Activated CD4-positive, alpha-beta T cell treated with anti-CD3 and anti-CD28 coated beads, Interleukin-2, amount 10 ng/mL, durations not matched to agents 7 days and 5 days (primary cell): Measurements from ENCODE around the gene ADAMTS2. TPM values are rescaled to one million over a fixed set of nuclear protein-coding genes. Genes with fewer than 3 reads are reported as not detected.

ENCODE experiments used
- CTCF ChIA-PET: fragments of 350-600 bp; sonication (Branson Sonifier 250); formaldehyde crosslinking; loops from one replicate; lab custom pipeline; 2021; ENCODE audit warnings: antibody characterized with exemption; lab: Charles Lee
- POLR2A ChIA-PET: fragments of 350-600 bp; sonication (Branson Sonifier 250); formaldehyde crosslinking; loops from one replicate; lab custom pipeline; 2021; ENCODE audit warnings: antibody characterized with exemption; lab: Charles Lee
- DNase-seq: peaks from one replicate; pipeline ENCODE4 v3.0.0-alpha.2; 2020
- H3K27ac Mint-ChIP-seq: one replicate; pipeline ENCODE4 v1.8.0; 2021; ENCODE audit warnings: mild to moderate bottlenecking, moderate library complexity, mixed read lengths
- H3K27me3 Mint-ChIP-seq: one replicate; pipeline ENCODE4 v1.8.0; 2021; ENCODE audit warnings: mixed read lengths
- H3K36me3 Mint-ChIP-seq: one replicate; pipeline ENCODE4 v1.8.0; 2021; ENCODE audit warnings: low read depth, mixed read lengths
- H3K4me1 Mint-ChIP-seq: one replicate; pipeline ENCODE4 v1.8.0; 2021; ENCODE audit warnings: mixed read lengths
- H3K4me3 Mint-ChIP-seq: one replicate; pipeline ENCODE4 v1.8.0; 2021; ENCODE audit warnings: mild to moderate bottlenecking, moderate library complexity, mixed read lengths
- H3K9me3 Mint-ChIP-seq: one replicate; pipeline ENCODE4 v1.8.0; 2021; ENCODE audit warnings: mixed read lengths
- total RNA-seq, 2 experiments: library from RNA; stranded (reverse); gene quantifications; one replicate each; pipeline ENCODE4 v1.2.3, GENCODE V29; 2021

The ADAMTS2 gene
- total RNA-seq, 2 experiments from 2014 or later = not detected

DNA sequence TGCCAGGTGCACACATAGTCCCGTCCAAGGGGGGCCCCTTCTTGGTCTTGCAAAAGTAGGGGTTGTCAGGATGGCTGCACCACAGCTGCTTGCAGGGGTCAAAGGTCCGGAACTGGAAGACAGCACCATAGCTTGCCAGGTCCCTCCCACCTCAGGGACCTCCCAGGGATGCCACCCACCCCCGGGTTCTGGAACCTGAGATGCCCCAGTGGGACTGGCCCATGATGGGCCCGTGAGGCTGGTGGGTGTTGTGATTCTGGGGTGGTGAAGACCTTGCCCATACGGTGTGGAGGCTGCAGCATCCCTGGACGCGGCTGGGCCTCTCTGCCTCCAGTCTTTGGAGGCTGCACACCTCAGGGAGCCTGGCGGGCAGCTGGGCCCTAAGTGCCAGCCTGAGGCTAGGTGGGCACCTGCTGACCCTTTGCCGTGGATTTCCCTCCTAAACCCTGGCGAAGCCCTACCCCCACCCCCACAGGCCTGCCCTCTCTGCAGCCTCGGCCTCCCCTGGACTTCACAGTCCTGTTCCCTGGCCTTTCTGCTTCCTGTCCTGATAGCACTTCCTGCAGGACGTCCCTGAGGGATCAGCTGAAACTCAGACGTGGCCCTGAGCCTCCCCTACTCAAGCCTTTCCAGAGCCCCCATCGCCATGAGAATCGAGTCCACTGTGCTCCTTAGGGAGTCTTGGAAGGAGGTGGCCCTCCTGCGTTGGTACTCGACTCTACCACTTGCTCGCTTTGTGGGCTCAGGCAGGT is 192.9 kb downstream of the ADAMTS2 start:
- H3K27me3 Mint-ChIP-seq = no peaks in the 10 kb centered on the region
- H3K4me1 Mint-ChIP-seq = no peaks in the 10 kb centered on the region
- no peak overlapping the region for H3K4me3 Mint-ChIP-seq
- ChIA-PET CTCF (no interaction called here), POLR2A (no interaction called here)
- H3K36me3 Mint-ChIP-seq = no peaks in the 10 kb centered on the region
- H3K9me3 Mint-ChIP-seq = peaks cover 2% of the 10 kb centered on the region
- H3K27ac Mint-ChIP-seq = no peak overlapping the region
- no peak for DNase-seq

DNA sequence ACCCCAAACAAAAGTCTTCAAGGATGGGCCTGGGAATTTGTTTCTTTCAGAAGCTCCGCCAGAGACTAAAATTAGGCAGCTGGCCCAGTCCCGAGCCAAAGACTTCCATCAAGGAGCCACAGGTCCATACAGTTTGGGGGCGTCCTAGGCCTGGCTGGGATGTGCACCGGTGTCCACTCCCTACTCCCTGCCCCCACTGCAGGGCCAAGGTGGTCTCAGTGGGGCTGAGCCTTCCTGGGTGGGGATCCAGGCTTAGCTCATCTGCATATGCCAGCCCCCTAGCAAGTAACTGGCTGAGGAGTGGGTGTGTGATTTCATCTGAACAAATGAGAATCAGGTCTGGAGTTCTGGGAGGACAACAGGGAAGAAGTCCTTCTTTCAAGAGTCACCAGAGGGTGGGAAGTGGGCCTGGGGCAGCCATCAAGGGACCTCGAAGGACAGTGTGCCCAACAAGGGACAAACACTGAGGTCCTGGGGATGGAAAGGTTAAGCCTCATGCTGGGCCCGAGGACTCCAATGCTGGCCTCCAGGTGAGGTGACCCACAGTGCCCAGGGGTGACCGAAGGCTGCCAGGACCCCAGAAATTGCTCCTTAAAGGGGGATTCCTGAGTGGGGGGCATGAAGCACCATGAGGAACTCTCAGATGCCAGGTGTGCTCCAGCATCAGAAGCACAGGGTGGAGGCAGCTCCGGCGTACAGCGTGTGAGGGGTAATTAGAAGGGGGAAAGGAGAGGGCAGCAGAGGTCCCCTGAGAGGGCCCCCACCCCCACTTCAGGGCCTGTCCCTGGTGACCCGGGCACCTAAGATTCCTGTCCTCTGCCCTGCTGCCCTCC is 193.8 kb downstream of the ADAMTS2 start:
- H3K9me3 Mint-ChIP-seq = peaks cover 2% of the 10 kb centered on the region
- no peaks in the 10 kb centered on the region for H3K36me3 Mint-ChIP-seq
- no peaks in the 10 kb centered on the region for H3K27me3 Mint-ChIP-seq
- no peak for DNase-seq
- H3K4me3 Mint-ChIP-seq = no peak overlapping the region
- no peaks in the 10 kb centered on the region for H3K4me1 Mint-ChIP-seq
- ChIA-PET CTCF (no interaction called here), POLR2A (no interaction called here)
- H3K27ac Mint-ChIP-seq = no peak overlapping the region

DNA sequence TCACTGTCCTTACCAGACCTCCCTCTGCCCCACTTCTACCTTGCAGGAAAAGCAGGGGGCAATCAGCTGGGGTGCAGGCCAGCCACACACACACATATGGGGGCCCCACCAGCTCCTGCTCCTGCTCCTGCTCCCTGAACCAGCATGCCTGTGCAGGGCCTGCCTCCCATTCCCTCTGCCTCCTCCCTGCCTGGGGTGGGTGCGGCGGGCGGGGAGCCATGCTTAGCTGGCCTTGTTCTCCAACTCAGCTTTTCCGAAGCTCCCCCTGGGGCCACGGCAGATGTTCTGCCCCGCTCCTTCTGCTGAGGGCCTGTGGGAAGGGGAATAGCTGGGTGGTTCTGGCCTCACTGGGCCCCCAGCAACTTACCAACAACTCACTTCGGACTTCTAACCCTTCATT is 195.2 kb downstream of the ADAMTS2 start:
- Mint-ChIP-seq H3K27me3 (no peaks in the 10 kb centered on the region), H3K9me3 (peaks cover 13% of the 10 kb centered on the region), H3K36me3 (peaks cover 8% of the 10 kb centered on the region), H3K27ac (no peak overlapping the region), H3K4me3 (no peak overlapping the region), H3K4me1 (peaks cover 8% of the 10 kb centered on the region)
- ChIA-PET POLR2A (no interaction called here), CTCF (no interaction called here)
- no peak for DNase-seq

DNA sequence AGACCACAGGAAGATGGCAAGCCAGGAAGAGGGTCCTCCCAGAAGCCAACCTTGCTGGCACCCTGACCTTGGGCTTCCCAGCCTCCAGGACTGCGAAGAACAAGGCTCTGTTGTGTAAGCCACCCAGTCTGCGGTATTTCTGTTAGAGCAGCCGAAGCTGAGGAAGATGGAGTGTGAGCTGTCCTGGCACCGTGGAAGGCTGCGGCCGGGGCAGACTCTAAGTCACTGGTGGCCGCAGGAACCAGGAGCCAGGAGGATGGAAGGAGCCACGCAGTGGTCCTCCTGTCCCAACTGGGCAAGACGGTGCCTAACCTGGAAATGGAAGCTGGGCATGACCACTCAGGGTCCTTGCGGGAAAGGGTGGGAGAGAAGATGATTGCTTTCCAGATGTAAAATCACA is 196.0 kb downstream of the ADAMTS2 start:
- no peaks in the 10 kb centered on the region for H3K27me3 Mint-ChIP-seq
- H3K9me3 Mint-ChIP-seq = peaks cover 15% of the 10 kb centered on the region
- DNase-seq = no peak
- H3K4me3 Mint-ChIP-seq = no peak overlapping the region
- ChIA-PET CTCF (no interaction called here), POLR2A (no interaction called here)
- peaks cover 10% of the 10 kb centered on the region for H3K36me3 Mint-ChIP-seq
- peaks cover 8% of the 10 kb centered on the region for H3K4me1 Mint-ChIP-seq
- H3K27ac Mint-ChIP-seq = no peak overlapping the region

DNA sequence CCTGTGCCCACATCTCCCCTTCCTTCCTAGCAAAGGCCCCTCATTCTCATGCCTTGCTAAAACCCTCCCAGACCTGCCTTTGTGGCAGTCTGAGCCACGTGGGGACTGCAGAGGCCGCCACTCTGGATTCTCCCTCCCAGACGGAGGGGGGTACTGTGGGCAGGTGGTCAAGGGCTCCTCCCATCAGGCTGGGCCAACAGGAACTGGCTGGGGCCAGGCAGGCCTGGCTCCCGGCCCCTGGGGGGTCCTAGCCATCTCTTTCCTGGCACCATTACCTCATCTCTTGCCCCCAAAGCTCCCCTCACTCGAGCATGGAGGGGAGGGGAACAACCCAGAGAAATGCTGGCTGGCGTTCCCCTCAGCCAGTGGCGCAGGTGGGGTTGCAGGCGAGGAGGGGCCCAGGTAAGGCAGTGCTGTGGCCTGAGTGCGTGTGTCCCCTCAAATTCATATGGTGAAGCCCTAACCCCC is 196.5 kb downstream of the ADAMTS2 start:
- no peak for DNase-seq
- POLR2A ChIA-PET = no interaction called here
- Mint-ChIP-seq H3K4me1 (peaks cover 8% of the 10 kb centered on the region), H3K27me3 (no peaks in the 10 kb centered on the region), H3K36me3 (peaks cover 11% of the 10 kb centered on the region), H3K9me3 (peaks cover 17% of the 10 kb centered on the region), H3K27ac (no peak overlapping the region), H3K4me3 (no peak overlapping the region)
- CTCF ChIA-PET = no interaction called here

DNA sequence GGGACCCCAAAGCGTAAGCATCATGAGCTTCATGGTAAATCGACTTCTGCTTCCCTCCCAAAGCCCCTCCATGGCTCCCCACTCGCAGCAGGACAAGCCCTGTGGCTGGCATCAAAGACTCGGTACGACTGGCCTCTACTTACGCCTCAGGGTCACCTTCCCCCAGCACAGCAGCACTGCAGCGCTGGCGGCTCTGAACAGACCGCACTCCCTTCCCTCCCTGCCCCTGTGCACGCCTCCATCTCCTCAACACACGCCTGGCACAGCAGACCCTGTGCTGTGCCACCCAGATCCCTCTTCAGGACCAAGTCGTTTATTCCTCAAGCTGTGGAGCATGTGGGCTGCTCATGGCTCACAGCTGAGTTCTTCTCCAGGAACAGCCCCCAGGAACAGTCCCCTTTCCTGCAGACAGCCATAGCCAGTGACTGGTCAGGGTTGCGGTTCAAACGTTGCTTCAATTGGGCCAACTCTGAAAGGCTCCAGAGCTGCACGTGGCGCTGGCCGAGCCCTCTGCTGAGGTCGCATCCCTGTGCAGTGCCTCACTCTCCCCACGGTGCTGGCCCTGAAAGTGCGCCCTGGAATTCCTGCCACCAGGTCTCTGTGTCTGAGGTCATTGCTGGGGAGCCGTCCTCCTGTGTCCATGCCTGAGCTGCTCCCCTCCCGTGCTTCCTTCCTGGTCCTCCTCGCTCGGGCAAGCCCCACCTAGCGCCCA is 197.1 kb downstream of the ADAMTS2 start:
- no peak for DNase-seq
- CTCF ChIA-PET = no interaction called here
- POLR2A ChIA-PET = no interaction called here
- Mint-ChIP-seq H3K36me3 (peaks cover 11% of the 10 kb centered on the region), H3K4me3 (no peak overlapping the region), H3K27me3 (no peaks in the 10 kb centered on the region), H3K9me3 (peaks cover 17% of the 10 kb centered on the region), H3K4me1 (peaks cover 8% of the 10 kb centered on the region), H3K27ac (no peak overlapping the region)

DNA sequence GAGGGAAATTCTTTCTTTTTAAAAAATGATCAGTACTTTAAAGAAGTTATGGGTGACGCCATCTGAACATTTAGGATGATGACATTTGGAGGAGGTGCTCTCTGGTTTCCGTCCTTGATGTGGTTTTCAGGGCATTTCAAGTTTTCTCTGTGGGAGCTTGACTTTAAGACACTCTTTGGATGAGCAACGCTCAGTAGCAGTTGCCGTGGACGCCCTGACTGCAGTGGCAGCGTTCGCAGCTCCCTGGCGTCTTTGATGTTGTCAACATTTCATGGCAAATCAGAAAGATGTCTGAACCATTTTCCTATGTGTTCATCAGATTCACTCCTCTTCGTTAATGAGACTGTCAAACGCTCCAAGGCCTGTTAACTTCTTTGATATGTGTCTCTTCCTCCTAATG is 199.0 kb downstream of the ADAMTS2 start:
- DNase-seq = peak; percentile 42
- H3K36me3 Mint-ChIP-seq = peaks cover 11% of the 10 kb centered on the region
- ChIA-PET CTCF (no interaction called here), POLR2A (no interaction called here)
- no peaks in the 10 kb centered on the region for H3K27me3 Mint-ChIP-seq
- H3K4me1 Mint-ChIP-seq = peaks cover 17% of the 10 kb centered on the region
- H3K27ac Mint-ChIP-seq = peak overlapping the region; percentile 25
- peaks cover 22% of the 10 kb centered on the region for H3K9me3 Mint-ChIP-seq
- no peak overlapping the region for H3K4me3 Mint-ChIP-seq

DNA sequence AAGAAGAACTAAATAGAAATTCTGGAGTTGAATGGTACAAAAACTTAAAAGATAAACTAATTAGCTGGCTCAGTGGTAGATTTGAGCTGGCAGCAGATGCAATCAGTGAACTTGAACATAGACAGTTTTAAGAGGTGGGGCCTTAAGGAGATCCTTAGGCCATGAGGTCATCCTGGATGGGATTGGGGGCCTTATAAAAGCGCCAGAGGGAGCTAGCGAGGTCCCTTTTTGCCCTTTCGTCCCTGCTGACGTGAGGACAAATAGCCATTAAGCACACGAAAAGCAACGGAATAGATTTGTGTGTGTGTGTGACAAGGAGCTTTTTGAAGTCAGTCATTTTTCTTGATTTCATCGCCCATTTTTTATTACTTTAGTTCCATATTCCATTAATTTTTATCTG is 201.8 kb downstream of the ADAMTS2 start:
- no peak overlapping the region for H3K27ac Mint-ChIP-seq
- no peak for DNase-seq
- CTCF ChIA-PET = interaction anchor here (0.9 to 1.4 kb wide), 2 partner anchors 12 to 15 kb away, joined by 3 to 4 read pairs; no protein-coding TSS in a partner anchor

DNA sequence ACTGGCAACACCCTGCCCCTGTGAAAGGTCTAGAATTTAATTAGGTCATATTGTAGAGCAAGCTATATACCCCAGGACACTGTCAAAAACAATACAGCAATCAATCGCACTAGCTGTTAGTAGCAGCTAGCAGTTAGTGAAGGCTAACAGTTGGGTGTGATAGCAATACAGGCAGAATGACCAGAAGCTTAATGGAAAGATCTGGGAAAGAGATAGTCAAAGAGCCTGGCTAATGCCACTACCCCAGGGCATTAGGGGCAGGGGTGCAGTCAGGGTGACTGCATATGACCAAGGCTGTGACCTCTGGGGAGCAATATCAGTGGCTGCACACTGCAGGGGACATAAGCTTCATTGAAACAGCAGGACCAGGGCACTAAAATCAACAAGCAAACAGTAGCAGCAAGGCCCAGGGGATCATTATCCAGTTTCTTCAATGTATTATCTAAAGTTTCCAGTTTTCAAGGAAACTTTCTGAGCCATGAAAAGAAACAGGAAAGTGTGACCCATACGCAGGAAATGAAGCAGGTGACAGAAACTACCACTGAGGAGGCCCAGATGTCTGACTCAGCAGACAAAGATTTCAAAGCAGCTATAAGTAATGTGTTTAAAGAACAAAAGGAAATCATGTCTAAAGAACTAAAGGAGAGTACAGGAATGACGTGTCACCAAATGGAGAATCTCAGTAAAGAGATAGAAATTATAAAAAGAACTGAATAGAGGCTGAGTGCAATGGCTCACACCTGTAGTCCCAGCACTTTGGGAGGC is 202.6 kb downstream of the ADAMTS2 start:
- CTCF ChIA-PET = interaction anchor here (0.9 to 1.4 kb wide), 2 partner anchors 13 to 15 kb away, joined by 3 to 4 read pairs; no protein-coding TSS in a partner anchor

More for the DNA sequence above, 201.8 kb downstream of the ADAMTS2 start:
- POLR2A ChIA-PET = no interaction called here
- peaks cover 17% of the 10 kb centered on the region for H3K4me1 Mint-ChIP-seq
- peaks cover 11% of the 10 kb centered on the region for H3K36me3 Mint-ChIP-seq
- H3K9me3 Mint-ChIP-seq = peaks cover 22% of the 10 kb centered on the region
- no peaks in the 10 kb centered on the region for H3K27me3 Mint-ChIP-seq
- H3K4me3 Mint-ChIP-seq = no peak overlapping the region

DNA sequence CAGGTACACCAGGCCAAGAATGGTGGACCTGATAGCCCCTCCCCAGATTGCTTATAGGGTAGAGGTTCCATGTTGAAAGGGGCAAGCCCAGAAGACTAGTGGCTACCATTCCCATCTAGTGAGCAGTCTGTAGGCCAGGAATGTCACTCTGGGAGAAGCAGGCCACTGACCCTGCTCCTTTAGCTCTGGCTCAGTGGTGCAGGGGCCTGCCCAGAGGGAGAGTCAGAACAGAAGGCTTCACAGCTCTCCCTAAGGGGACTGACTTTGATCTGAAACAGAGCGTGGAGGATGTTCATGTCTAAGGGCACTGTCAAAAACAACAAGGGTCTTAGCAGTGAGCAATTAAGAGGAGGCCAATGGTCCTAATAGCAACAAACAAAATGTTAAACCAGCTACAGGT is 203.4 kb downstream of the ADAMTS2 start:
- Mint-ChIP-seq H3K36me3 (peaks cover 11% of the 10 kb centered on the region), H3K4me1 (peaks cover 17% of the 10 kb centered on the region), H3K9me3 (peaks cover 20% of the 10 kb centered on the region), H3K27me3 (no peaks in the 10 kb centered on the region), H3K4me3 (no peak overlapping the region), H3K27ac (no peak overlapping the region)
- POLR2A ChIA-PET = no interaction called here
- CTCF ChIA-PET = interaction anchor here (1.4 kb wide), 1 partner anchor 13 kb away, joined by 4 read pairs; no protein-coding TSS in a partner anchor
- no peak for DNase-seq

More for the DNA sequence above, 202.6 kb downstream of the ADAMTS2 start:
- Mint-ChIP-seq H3K4me3 (no peak overlapping the region), H3K36me3 (peaks cover 11% of the 10 kb centered on the region), H3K9me3 (peaks cover 20% of the 10 kb centered on the region), H3K27ac (no peak overlapping the region), H3K4me1 (peaks cover 17% of the 10 kb centered on the region), H3K27me3 (no peaks in the 10 kb centered on the region)
- POLR2A ChIA-PET = no interaction called here
- DNase-seq = peak; percentile 22

DNA sequence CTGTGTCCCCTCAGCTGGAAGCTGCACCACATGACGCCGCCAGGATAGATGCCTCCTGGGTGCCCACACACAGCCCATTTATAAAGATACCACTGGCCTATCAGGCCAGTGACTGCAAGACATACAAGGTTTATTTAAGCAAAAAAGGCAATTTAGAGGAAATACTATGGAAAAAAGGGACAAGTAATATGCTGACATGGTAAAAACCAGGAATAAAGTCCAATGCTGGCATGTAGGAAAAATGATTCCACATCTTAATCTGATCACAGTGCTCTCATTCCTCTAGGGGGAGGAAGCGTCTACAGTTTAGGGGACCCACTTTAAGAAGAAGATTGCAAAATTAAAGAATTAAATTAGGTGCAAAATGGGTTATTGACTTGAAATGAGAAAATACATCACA is 205.0 kb downstream of the ADAMTS2 start:
- Mint-ChIP-seq H3K9me3 (peaks cover 12% of the 10 kb centered on the region), H3K4me3 (no peak overlapping the region), H3K4me1 (peaks cover 10% of the 10 kb centered on the region), H3K36me3 (peaks cover 4% of the 10 kb centered on the region), H3K27me3 (no peaks in the 10 kb centered on the region), H3K27ac (no peak overlapping the region)
- CTCF ChIA-PET = no interaction called here
- POLR2A ChIA-PET = no interaction called here
- DNase-seq = no peak

DNA sequence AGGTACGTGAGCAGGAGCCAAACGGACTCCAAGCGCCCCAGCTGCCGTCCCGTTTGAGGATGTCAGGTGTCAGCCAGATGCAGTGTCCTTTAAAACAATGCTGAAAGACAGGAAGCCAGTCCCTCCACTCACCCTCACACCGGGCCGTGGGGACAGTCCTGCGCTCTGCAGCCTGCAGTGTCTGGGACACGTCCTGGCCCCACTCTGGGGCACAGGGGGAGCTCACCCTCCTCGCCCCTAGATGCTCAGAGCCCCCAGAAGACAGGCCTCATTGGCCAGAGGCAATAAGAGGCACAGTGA is 205.4 kb downstream of the ADAMTS2 start:
- Mint-ChIP-seq H3K27ac (no peak overlapping the region), H3K4me3 (no peak overlapping the region), H3K4me1 (peaks cover 10% of the 10 kb centered on the region), H3K27me3 (no peaks in the 10 kb centered on the region), H3K36me3 (peaks cover 3% of the 10 kb centered on the region), H3K9me3 (peaks cover 11% of the 10 kb centered on the region)
- DNase-seq = no peak
- POLR2A ChIA-PET = no interaction called here
- CTCF ChIA-PET = no interaction called here
